Activated T-cell treated with anti-CD3 and anti-CD28 coated beads, Interleukin-2, amount 50 U/mL, for 72 hours (primary cell): ENCODE measurements around the gene SLC9A6. TPM values are rescaled to one million over a fixed set of nuclear protein-coding genes. Genes with fewer than 3 reads are reported as not detected.

Experiments used
- ATAC-seq, 2 donors: fragments of 150-1000 bp; cut with Tn5 transposase; replicated peaks in 1 of 2; 2 replicates each; pipeline ENCODE4 v1.10.0; 2021; ENCODE audit warnings: moderate library complexity in 2 of 2, mild to moderate bottlenecking in 1 of 2
- DNase-seq, 2 donors: peaks; one replicate each; pipeline ENCODE4 v3.0.0; 2021 to 2022; ENCODE audit warnings: mixed read lengths in 1 of 2
- H3K27ac Mint-ChIP-seq: one replicate; pipeline ENCODE4 v1.8.0; 2022; ENCODE audit warnings: mild to moderate bottlenecking, moderate library complexity, mixed read lengths
- H3K27me3 Mint-ChIP-seq: one replicate; pipeline ENCODE4 v1.8.0; 2022; ENCODE audit warnings: low read depth, mixed read lengths
- H3K36me3 Mint-ChIP-seq, 2 donors: one replicate each; pipeline ENCODE4 v1.8.0; 2022; ENCODE audit warnings: mixed read lengths in 2 of 2, mild to moderate bottlenecking in 1 of 2; ENCODE audit not compliant: insufficient read depth in 2 of 2
- H3K4me1 Mint-ChIP-seq: one replicate; pipeline ENCODE4 v1.8.0; 2022; ENCODE audit warnings: low read depth, mixed read lengths
- H3K4me3 Mint-ChIP-seq, 2 donors: one replicate each; pipeline ENCODE4 v1.8.0; 2022; ENCODE audit warnings: mild to moderate bottlenecking in 2 of 2, mixed read lengths in 2 of 2, moderate library complexity in 2 of 2
- H3K9me3 Mint-ChIP-seq, 2 donors: one replicate each; pipeline ENCODE4 v1.8.0; 2022; ENCODE audit warnings: mixed read lengths in 2 of 2
- total RNA-seq, 2 donors: library from RNA; stranded (reverse); gene quantifications; one replicate each; pipeline ENCODE4 v1.2.3, GENCODE V29; 2022

Gene SLC9A6
- total RNA-seq, 2 donors from 2014 or later: 11.4 to 12.2 TPM

- Mint-ChIP-seq H3K36me3 (no peaks in the 10 kb centered on the region), H3K27ac (no peak overlapping the region), H3K4me1 (no peaks in the 10 kb centered on the region), H3K9me3 (no peaks in the 10 kb centered on the region), H3K4me3 (no peak overlapping the region), H3K27me3 (peaks cover 22% of the 10 kb centered on the region)
- DNase-seq (no peak), ATAC-seq (no peak)
These were observed 66.4 kb downstream of the SLC9A6 start for GRCh38 chrX:136051611-136052010.

GRCh38 chrX:136055651-136056221 is 70.5 kb downstream of the SLC9A6 start:
- no peak overlapping the region for H3K4me3 Mint-ChIP-seq
- H3K36me3 Mint-ChIP-seq: no peaks in the 10 kb centered on the region
- H3K27ac Mint-ChIP-seq: no peak overlapping the region

GRCh38 chrX:136057567-136057966 is 72.3 kb downstream of the SLC9A6 start:
- Mint-ChIP-seq H3K4me3 (no peak overlapping the region), H3K9me3 (no peaks in the 10 kb centered on the region), H3K36me3 (no peaks in the 10 kb centered on the region), H3K27ac (no peak overlapping the region), H3K4me1 (no peaks in the 10 kb centered on the region), H3K27me3 (peaks cover 21% of the 10 kb centered on the region)
- DNase-seq (no peak), ATAC-seq (no peak)

More at GRCh38 chrX:136055651-136056221, 70.5 kb downstream of the SLC9A6 start:
- DNase-seq (no peak), ATAC-seq (no peak)
- Mint-ChIP-seq H3K4me1 (no peaks in the 10 kb centered on the region), H3K9me3 (no peaks in the 10 kb centered on the region), H3K27me3 (peaks cover 21% of the 10 kb centered on the region)

- no peak for DNase-seq
- no peaks in the 10 kb centered on the region for H3K36me3 Mint-ChIP-seq
- peaks cover 10% of the 10 kb centered on the region for H3K4me1 Mint-ChIP-seq
- no peak overlapping the region for H3K27ac Mint-ChIP-seq
- ATAC-seq: no peak
- no peaks in the 10 kb centered on the region for H3K9me3 Mint-ChIP-seq
- H3K27me3 Mint-ChIP-seq: peaks cover 33% of the 10 kb centered on the region
- H3K4me3 Mint-ChIP-seq: no peak overlapping the region
These were observed 74.1 kb downstream of the SLC9A6 start for GRCh38 chrX:136059350-136059749.

DNA sequence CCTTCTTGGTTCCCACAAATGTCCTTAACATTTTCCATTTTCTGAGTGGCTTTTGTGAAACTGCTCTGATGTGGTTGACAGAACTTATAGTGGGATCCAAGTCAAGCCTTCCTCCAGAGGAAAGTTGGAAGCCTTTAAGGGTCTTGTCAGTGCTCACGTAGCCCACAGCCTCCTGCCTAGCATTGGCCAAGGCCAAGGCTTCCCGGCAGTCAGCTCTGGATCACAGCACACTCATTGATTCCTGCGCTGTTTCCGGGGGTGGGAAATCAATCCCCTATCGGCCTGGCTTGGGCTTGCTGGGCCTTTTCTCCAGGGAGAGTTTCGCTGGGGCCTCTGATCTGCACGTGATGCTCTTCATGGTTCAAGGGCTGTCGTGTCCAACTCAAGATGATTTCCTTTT is 76.1 kb downstream of the SLC9A6 start:
- no peaks in the 10 kb centered on the region for H3K36me3 Mint-ChIP-seq
- no peak overlapping the region for H3K4me3 Mint-ChIP-seq
- no peak overlapping the region for H3K27ac Mint-ChIP-seq
- ATAC-seq (no peak), DNase-seq (no peak)
- H3K27me3 Mint-ChIP-seq: peaks cover 23% of the 10 kb centered on the region
- H3K4me1 Mint-ChIP-seq: peaks cover 20% of the 10 kb centered on the region
- H3K9me3 Mint-ChIP-seq: no peaks in the 10 kb centered on the region

- no peak overlapping the region for H3K27ac Mint-ChIP-seq
- no peaks in the 10 kb centered on the region for H3K9me3 Mint-ChIP-seq
- ATAC-seq (no peak), DNase-seq (no peak)
- peaks cover 19% of the 10 kb centered on the region for H3K27me3 Mint-ChIP-seq
- no peaks in the 10 kb centered on the region for H3K36me3 Mint-ChIP-seq
- peaks cover 20% of the 10 kb centered on the region for H3K4me1 Mint-ChIP-seq
- H3K4me3 Mint-ChIP-seq: no peak overlapping the region
These were observed 76.5 kb downstream of the SLC9A6 start for GRCh38 chrX:136061696-136062095.

- Mint-ChIP-seq H3K27me3 (peaks cover 18% of the 10 kb centered on the region), H3K36me3 (no peaks in the 10 kb centered on the region), H3K4me1 (peaks cover 20% of the 10 kb centered on the region), H3K4me3 (no peak overlapping the region), H3K9me3 (no peaks in the 10 kb centered on the region), H3K27ac (no peak overlapping the region)
- ATAC-seq (no peak), DNase-seq (no peak)
These were observed 78.3 kb downstream of the SLC9A6 start for GRCh38 chrX:136063340-136064079.

- Mint-ChIP-seq H3K9me3 (no peaks in the 10 kb centered on the region), H3K27ac (no peak overlapping the region), H3K4me1 (peaks cover 21% of the 10 kb centered on the region), H3K36me3 (no peaks in the 10 kb centered on the region), H3K4me3 (peak overlapping the region; percentile 39), H3K27me3 (peaks cover 25% of the 10 kb centered on the region)
- ATAC-seq (no peak), DNase-seq (no peak)
These were observed 79.4 kb downstream of the SLC9A6 start for GRCh38 chrX:136064661-136065043.

- H3K4me1 Mint-ChIP-seq: peaks cover 24% of the 10 kb centered on the region
- peak overlapping the region; percentile 39 for H3K4me3 Mint-ChIP-seq
- DNase-seq (peak; percentile 2 to 12), ATAC-seq (peak; percentile 67 to 84)
- H3K9me3 Mint-ChIP-seq: no peaks in the 10 kb centered on the region
- peaks cover 24% of the 10 kb centered on the region for H3K27me3 Mint-ChIP-seq
- no peaks in the 10 kb centered on the region for H3K36me3 Mint-ChIP-seq
- H3K27ac Mint-ChIP-seq: no peak overlapping the region
These were observed 79.9 kb downstream of the SLC9A6 start for GRCh38 chrX:136065044-136065671.

DNA sequence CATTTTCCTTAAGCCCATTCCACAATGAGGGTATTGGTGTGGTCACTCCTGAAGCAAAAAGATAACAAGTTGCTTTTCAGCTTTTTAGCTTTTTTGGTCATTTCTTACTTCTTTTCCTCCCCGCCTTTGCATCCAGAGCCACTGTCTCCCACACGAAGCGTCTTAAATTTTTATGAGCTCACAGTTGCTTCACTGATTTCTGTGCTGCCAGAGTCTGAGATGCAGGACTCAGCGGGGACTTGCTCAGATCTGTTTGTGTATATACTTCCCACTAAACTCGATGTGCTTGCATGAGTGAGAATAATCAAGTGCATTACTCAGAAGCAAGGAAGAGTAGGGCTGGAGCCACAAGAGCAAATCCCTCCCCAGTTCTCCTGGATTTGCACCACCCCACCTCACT is 81.9 kb downstream of the SLC9A6 start:
- Mint-ChIP-seq H3K27ac (no peak overlapping the region), H3K4me1 (peaks cover 35% of the 10 kb centered on the region)

DNA sequence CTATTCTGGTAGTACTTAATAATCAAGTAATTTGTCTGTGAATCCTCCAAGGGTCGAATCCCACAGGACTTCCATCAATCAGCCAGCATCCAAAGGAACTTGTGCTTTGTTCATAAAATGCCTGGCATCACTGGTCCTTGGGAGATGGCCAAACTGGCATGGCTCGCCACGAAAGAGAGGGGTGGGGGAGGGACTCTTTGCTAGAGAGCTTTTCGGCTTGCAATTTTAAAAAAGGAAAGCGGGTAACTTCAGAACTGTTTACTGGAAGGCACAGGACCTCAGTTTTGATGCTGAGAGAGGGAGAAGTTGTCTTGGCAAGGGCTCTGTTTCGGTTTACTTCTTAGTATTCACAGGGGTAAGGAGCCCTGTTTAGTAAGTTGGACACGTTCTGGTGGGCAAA is 82.7 kb downstream of the SLC9A6 start:
- H3K27me3 Mint-ChIP-seq: peaks cover 28% of the 10 kb centered on the region
- no peak overlapping the region for H3K27ac Mint-ChIP-seq
- no peak overlapping the region for H3K4me3 Mint-ChIP-seq
- no peaks in the 10 kb centered on the region for H3K9me3 Mint-ChIP-seq
- DNase-seq (no peak), ATAC-seq (no peak)
- peaks cover 35% of the 10 kb centered on the region for H3K4me1 Mint-ChIP-seq
- no peaks in the 10 kb centered on the region for H3K36me3 Mint-ChIP-seq

More for the DNA sequence above, 81.9 kb downstream of the SLC9A6 start:
- peaks cover 28% of the 10 kb centered on the region for H3K27me3 Mint-ChIP-seq
- H3K36me3 Mint-ChIP-seq: no peaks in the 10 kb centered on the region
- ATAC-seq: no peak
- DNase-seq: no peak
- H3K9me3 Mint-ChIP-seq: no peaks in the 10 kb centered on the region
- H3K4me3 Mint-ChIP-seq: no peak overlapping the region

DNA sequence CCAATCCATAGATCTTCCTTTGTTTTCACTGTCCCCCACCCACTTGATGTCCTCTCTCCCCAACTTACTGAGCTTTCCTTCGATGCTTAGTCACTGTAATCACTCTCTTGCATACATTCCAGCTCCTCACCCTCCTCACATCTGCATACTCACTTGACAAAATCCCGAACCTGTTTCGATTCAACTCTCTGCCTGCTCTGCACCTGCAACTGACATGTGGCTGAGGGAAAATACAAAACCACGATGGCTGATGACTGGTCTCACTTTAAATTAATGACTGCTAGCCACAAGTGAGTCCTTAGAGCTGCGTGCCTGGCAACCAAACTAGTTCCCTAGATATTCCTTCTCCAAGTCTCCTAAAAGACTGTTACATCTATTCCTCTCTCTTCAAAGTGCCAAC is 91.7 kb downstream of the SLC9A6 start:
- Mint-ChIP-seq H3K27ac (no peak overlapping the region), H3K4me3 (no peak overlapping the region), H3K4me1 (no peaks in the 10 kb centered on the region), H3K36me3 (no peaks in the 10 kb centered on the region), H3K9me3 (no peaks in the 10 kb centered on the region), H3K27me3 (peaks cover 32% of the 10 kb centered on the region)
- DNase-seq (no peak), ATAC-seq (no peak)

DNA sequence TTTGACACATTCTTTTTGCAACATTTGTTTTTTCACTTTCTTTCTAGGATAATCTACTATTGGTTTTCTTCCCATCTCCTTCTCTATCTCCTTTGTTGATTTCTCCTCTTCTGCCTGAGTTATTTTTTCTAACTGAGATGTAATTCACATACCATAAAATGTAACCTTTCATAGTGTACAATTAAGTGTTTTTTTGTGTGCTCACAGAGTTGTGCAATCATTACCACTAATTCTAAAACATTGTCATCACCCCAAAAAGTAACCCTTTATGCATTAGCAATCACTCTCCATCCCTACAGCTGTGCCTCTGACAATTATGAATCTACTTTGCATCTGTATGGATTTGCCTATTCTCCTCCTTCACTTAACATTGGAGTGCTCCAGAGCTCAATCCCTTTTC is 95.5 kb downstream of the SLC9A6 start:
- no peak overlapping the region for H3K27ac Mint-ChIP-seq
- no peak overlapping the region for H3K4me3 Mint-ChIP-seq
- peaks cover 47% of the 10 kb centered on the region for H3K27me3 Mint-ChIP-seq
- DNase-seq (no peak), ATAC-seq (no peak)
- no peaks in the 10 kb centered on the region for H3K9me3 Mint-ChIP-seq
- H3K4me1 Mint-ChIP-seq: no peaks in the 10 kb centered on the region
- no peaks in the 10 kb centered on the region for H3K36me3 Mint-ChIP-seq
